BLaER1 (cell line): Measurements from ENCODE around the gene NOL12.

Source experiments
- H3K27ac ChIP-seq: shearing (Covaris generic); formaldehyde crosslinking; 2 replicates; pipeline ENCODE4 v1.8.1; 2022
- H3K27me3 ChIP-seq: shearing (Covaris generic); formaldehyde crosslinking; 2 replicates; pipeline ENCODE4 v1.8.1; 2022
- H3K36me3 ChIP-seq: shearing (Covaris generic); formaldehyde crosslinking; 2 replicates; pipeline ENCODE4 v1.8.1; 2022
- H3K4me1 ChIP-seq: shearing (Covaris generic); formaldehyde crosslinking; 2 replicates; pipeline ENCODE4 v1.8.1; 2022
- H3K4me2 ChIP-seq: shearing (Covaris generic); formaldehyde crosslinking; 2 replicates; pipeline ENCODE4 v1.8.1; 2022
- H3K4me3 ChIP-seq: shearing (Covaris generic); formaldehyde crosslinking; 2 replicates; pipeline ENCODE4 v1.8.1; 2022
- H3K9ac ChIP-seq: shearing (Covaris generic); formaldehyde crosslinking; 2 replicates; pipeline ENCODE4 v1.8.1; 2022
- H3K9me3 ChIP-seq: shearing (Covaris generic); formaldehyde crosslinking; 2 replicates; pipeline ENCODE4 v1.8.1; 2022
- H4K20me1 ChIP-seq: shearing (Covaris generic); formaldehyde crosslinking; 2 replicates; pipeline ENCODE4 v1.8.1; 2022
- Cebpa-rat ChIP-seq: shearing (Covaris generic); IDR thresholded peaks from 2 replicates; pipeline ENCODE4 v1.8.1; 2022

The NOL12 gene

GRCh38 chr22:37659066-37659896, 26.9 kb upstream of the NOL12 start:
- Histone ChIP-seq H3K9me3 (no peaks in the 10 kb centered on the region), H3K4me1 (peaks cover 56% of the 10 kb centered on the region), H3K27me3 (no peaks in the 10 kb centered on the region), H3K9ac (peak overlapping the region; percentile 91), H3K4me2 (peak overlapping the region; percentile 97), H3K27ac (peak overlapping the region; percentile 93), H3K4me3 (peak overlapping the region; percentile 93), H4K20me1 (peaks cover 54% of the 10 kb centered on the region), H3K36me3 (peaks cover 8% of the 10 kb centered on the region)
- TF ChIP-seq Cebpa-rat = no peak

DNA sequence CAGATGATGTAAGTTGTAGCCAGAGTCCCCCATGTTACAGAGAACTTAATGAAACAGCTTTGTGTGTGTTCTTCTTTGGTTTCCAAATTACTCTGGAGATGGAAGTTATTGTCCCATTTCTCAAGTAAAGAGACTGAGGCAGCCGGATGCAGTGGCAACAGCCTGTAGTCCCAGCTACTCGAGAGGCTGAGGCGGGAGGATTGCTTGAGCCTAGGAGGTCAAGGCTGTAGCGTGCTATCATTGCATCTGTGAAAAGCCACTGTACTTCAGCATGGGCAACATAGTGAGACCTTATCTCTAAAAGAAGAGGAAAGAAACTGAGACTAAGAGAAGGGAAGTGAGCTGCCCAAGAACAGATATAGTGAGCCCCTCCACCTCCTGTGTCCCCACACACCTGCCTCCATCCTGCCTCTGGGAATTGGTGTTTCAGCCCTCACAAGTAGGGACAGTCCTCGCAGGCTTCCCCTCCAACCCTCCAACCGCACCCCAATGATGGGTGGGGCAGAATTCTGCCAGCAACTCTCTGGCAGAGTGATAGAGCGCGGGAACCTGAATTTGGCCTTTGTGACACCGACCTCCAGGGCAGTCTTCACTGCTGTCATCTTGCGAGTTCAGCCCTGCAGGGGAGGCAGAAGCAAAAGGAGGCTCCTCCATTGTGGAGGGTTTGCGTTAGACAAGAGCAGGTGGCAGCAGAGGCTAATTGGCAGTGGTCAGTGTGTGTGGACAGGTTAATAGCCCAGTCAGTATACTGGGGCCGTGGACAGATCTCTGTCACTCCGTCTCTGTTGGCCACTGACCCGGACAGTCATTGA, 26.0 kb upstream of the NOL12 start:
- Histone ChIP-seq H3K4me2 (peak overlapping the region; percentile 97), H3K4me3 (peak overlapping the region; percentile 93), H3K27ac (peak overlapping the region; percentile 93; the same call in 1 of the 2 replicates), H3K36me3 (peaks cover 11% of the 10 kb centered on the region), H3K9me3 (no peaks in the 10 kb centered on the region), H4K20me1 (peaks cover 62% of the 10 kb centered on the region), H3K4me1 (peaks cover 60% of the 10 kb centered on the region), H3K27me3 (no peaks in the 10 kb centered on the region), H3K9ac (peak overlapping the region; percentile 91)
- TF ChIP-seq Cebpa-rat = no peak

DNA sequence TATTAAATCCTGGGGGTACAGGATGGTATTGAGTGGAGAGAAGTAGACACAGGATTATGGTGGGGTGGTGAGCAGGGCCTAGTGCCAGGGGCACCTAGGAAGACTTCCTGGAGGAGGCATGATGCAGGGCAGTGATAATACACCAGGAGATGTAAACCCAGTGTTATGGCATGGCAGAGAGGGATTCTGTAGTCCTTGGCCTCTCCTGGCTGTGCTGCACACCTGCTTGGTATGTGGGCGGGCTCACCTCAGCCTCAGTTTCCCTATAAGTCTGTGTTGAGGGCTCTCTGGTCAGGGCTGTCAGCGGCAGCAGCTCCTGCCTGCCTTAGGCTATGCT, 25.5 kb upstream of the NOL12 start:
- H3K4me2 ChIP-seq = peak overlapping the region; percentile 97
- H3K9ac ChIP-seq = peak overlapping the region; percentile 91
- peaks cover 60% of the 10 kb centered on the region for H3K4me1 ChIP-seq
- TF ChIP-seq Cebpa-rat = no peak
- peaks cover 17% of the 10 kb centered on the region for H3K36me3 ChIP-seq
- H4K20me1 ChIP-seq = peaks cover 67% of the 10 kb centered on the region
- H3K4me3 ChIP-seq = peak overlapping the region; percentile 93
- H3K9me3 ChIP-seq = no peaks in the 10 kb centered on the region
- H3K27ac ChIP-seq = no peak overlapping the region
- H3K27me3 ChIP-seq = no peaks in the 10 kb centered on the region

- H4K20me1 ChIP-seq = peaks cover 74% of the 10 kb centered on the region
- peak overlapping the region; percentile 52 for H3K27ac ChIP-seq
- no peaks in the 10 kb centered on the region for H3K27me3 ChIP-seq
- peaks cover 60% of the 10 kb centered on the region for H3K4me1 ChIP-seq
- H3K9me3 ChIP-seq = no peaks in the 10 kb centered on the region
- H3K4me3 ChIP-seq = peak overlapping the region; percentile 93
- H3K36me3 ChIP-seq = peaks cover 24% of the 10 kb centered on the region
- H3K9ac ChIP-seq = peak overlapping the region; percentile 58; the same call in 1 of the 2 replicates
- TF ChIP-seq Cebpa-rat = no peak
- H3K4me2 ChIP-seq = peak overlapping the region; percentile 97
These were observed 24.8 kb upstream of the NOL12 start for GRCh38 chr22:37661160-37661924.

DNA sequence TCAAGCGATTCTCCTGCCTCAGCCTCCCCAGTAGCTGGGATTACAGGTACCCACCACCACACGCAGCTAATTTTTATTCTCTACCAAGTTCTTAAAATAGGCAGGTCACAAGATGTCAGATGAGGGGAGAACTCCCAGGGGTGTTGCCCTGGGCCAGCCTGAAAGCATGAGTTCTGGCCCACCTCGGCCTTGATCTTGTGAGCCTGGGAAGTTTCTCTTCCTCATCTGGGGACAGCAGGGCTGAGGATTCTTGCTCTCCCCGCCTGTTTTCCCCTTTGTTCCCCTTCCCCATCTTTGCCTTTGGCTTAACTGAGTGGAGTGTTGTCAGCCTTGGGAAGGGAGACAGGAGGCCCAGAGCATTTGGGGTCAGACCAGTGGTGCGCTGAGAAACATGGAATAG, 24.1 kb upstream of the NOL12 start:
- Histone ChIP-seq H3K27ac (peak overlapping the region; percentile 52), H3K36me3 (peaks cover 31% of the 10 kb centered on the region), H3K4me3 (no peak overlapping the region), H3K4me2 (peak overlapping the region; percentile 97), H3K27me3 (no peaks in the 10 kb centered on the region), H3K9me3 (no peaks in the 10 kb centered on the region), H3K9ac (peak overlapping the region; percentile 58; the same call in 1 of the 2 replicates), H4K20me1 (peaks cover 81% of the 10 kb centered on the region), H3K4me1 (peaks cover 60% of the 10 kb centered on the region)
- TF ChIP-seq Cebpa-rat = no peak

- no peak overlapping the region for H3K27ac ChIP-seq
- H3K27me3 ChIP-seq = no peaks in the 10 kb centered on the region
- no peak for TF ChIP-seq Cebpa-rat
- peak overlapping the region; percentile 97 for H3K4me2 ChIP-seq
- peaks cover 53% of the 10 kb centered on the region for H3K4me1 ChIP-seq
- peaks cover 46% of the 10 kb centered on the region for H3K36me3 ChIP-seq
- no peak overlapping the region for H3K9ac ChIP-seq
- H4K20me1 ChIP-seq = peaks cover 96% of the 10 kb centered on the region
- H3K4me3 ChIP-seq = no peak overlapping the region
- H3K9me3 ChIP-seq = no peaks in the 10 kb centered on the region
These were observed 22.5 kb upstream of the NOL12 start for GRCh38 chr22:37663521-37664140.

GRCh38 chr22:37664249-37665101, 21.7 kb upstream of the NOL12 start:
- no peak overlapping the region for H3K4me2 ChIP-seq
- no peak for TF ChIP-seq Cebpa-rat
- peaks cover 54% of the 10 kb centered on the region for H3K4me1 ChIP-seq
- no peaks in the 10 kb centered on the region for H3K27me3 ChIP-seq
- H3K36me3 ChIP-seq = peaks cover 49% of the 10 kb centered on the region
- H3K4me3 ChIP-seq = no peak overlapping the region
- no peaks in the 10 kb centered on the region for H3K9me3 ChIP-seq
- no peak overlapping the region for H3K9ac ChIP-seq
- peaks cover 91% of the 10 kb centered on the region for H4K20me1 ChIP-seq
- H3K27ac ChIP-seq = no peak overlapping the region

DNA sequence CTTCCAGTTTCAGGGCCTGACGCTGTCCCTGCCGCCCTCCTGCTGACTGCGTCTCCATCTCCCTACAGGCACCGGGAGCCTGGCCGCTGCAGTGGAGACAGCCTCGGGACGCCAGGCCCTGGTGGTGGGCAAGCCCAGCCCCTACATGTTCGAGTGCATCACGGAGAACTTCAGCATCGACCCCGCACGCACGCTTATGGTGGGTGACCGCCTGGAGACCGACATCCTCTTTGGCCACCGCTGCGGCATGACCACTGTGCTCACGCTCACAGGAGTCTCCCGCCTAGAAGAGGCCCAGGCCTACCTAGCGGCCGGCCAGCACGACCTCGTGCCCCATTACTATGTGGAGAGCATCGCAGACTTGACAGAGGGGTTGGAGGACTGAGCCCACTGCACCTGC, 20.7 kb upstream of the NOL12 start:
- H3K9me3 ChIP-seq = no peaks in the 10 kb centered on the region
- no peak overlapping the region for H3K9ac ChIP-seq
- peaks cover 52% of the 10 kb centered on the region for H3K36me3 ChIP-seq
- no peak overlapping the region for H3K27ac ChIP-seq
- no peak for TF ChIP-seq Cebpa-rat
- H4K20me1 ChIP-seq = peaks cover 81% of the 10 kb centered on the region
- H3K4me1 ChIP-seq = peaks cover 47% of the 10 kb centered on the region
- H3K4me3 ChIP-seq = no peak overlapping the region
- H3K27me3 ChIP-seq = no peaks in the 10 kb centered on the region
- no peak overlapping the region for H3K4me2 ChIP-seq
